ENCODE results near the gene SLC16A12.

Gene SLC16A12

GRCh38 chr10:89440226-89441009 is 95.0 kb downstream of the SLC16A12 start:
- peak; percentile 28 for DNase-seq (ENCODE audit: low read depth)
- TF ChIP-seq CTCF (conservative IDR thresholded peaks at IDR 0.05; ENCODE audit: control insufficient read depth, insufficient read depth, low read depth, low read length): no peak
- H3K4me3 ChIP-seq (ENCODE audit: control insufficient read depth, low read depth, low read length): no peak overlapping the region

- no peak for TF ChIP-seq CTCF (conservative IDR thresholded peaks at IDR 0.05; ENCODE audit: control insufficient read depth, insufficient read depth, low read depth, low read length)
- DNase-seq (ENCODE audit: low read depth): no peak
- no peak overlapping the region for H3K4me3 ChIP-seq (ENCODE audit: control insufficient read depth, low read depth, low read length)
Measured at GRCh38 chr10:89438525-89438924, 96.9 kb downstream of the SLC16A12 start.

GRCh38 chr10:89431977-89432376 is 103.4 kb downstream of the SLC16A12 start:
- peak; percentile 65 for DNase-seq (ENCODE audit: low read depth)
- no peak overlapping the region for H3K4me3 ChIP-seq (ENCODE audit: control insufficient read depth, low read depth, low read length)
- TF ChIP-seq CTCF (conservative IDR thresholded peaks at IDR 0.05; ENCODE audit: control insufficient read depth, insufficient read depth, low read depth, low read length): no peak

GRCh38 chr10:89428877-89429276 is 106.5 kb downstream of the SLC16A12 start:
- H3K4me3 ChIP-seq (ENCODE audit: control insufficient read depth, low read depth, low read length): no peak overlapping the region
- peak; percentile 36 for DNase-seq (ENCODE audit: low read depth)
- no peak for TF ChIP-seq CTCF (conservative IDR thresholded peaks at IDR 0.05; ENCODE audit: control insufficient read depth, insufficient read depth, low read depth, low read length)

- peak; percentile 87 for DNase-seq (ENCODE audit: low read depth)
- no peak overlapping the region for H3K4me3 ChIP-seq (ENCODE audit: control insufficient read depth, low read depth, low read length)
- TF ChIP-seq CTCF (conservative IDR thresholded peaks at IDR 0.05; ENCODE audit: control insufficient read depth, insufficient read depth, low read depth, low read length): no peak
Measured at GRCh38 chr10:89427629-89428028, 107.8 kb downstream of the SLC16A12 start.

GRCh38 chr10:89426230-89426868 is 109.0 kb downstream of the SLC16A12 start:
- DNase-seq (ENCODE audit: low read depth): peak; percentile 79
- TF ChIP-seq CTCF (conservative IDR thresholded peaks at IDR 0.05; ENCODE audit: control insufficient read depth, insufficient read depth, low read depth, low read length): peak; percentile 86

More at GRCh38 chr10:89426230-89426868, 109.0 kb downstream of the SLC16A12 start:
- no peak overlapping the region for H3K4me3 ChIP-seq (ENCODE audit: control insufficient read depth, low read depth, low read length)

All from fibroblast of mammary gland (primary cell).